Thymus (tissue), 14 donors: ENCODE measurements around the gene FIZ1. TPM values are rescaled to one million over a fixed set of nuclear protein-coding genes. Genes with fewer than 3 reads are reported as not detected.

Experiments used
- DNase-seq, 9 donors: peaks; one replicate each; pipeline ENCODE4 v3.0.0-alpha.2; 2013; ENCODE audit warnings: low spot score in 9 of 9, low read depth in 6 of 9, missing footprints in 1 of 9
- H3K27ac ChIP-seq, 2 donors: one replicate each; pipeline ENCODE4 v1.5.1; 2013; ENCODE audit warnings: control low read depth in 1 of 2, low read depth in 1 of 2, low read length in 1 of 2, mild to moderate bottlenecking in 1 of 2, moderate library complexity in 1 of 2
- H3K27me3 ChIP-seq, 2 donors: one replicate each; pipeline ENCODE4 v1.5.1; 2013; ENCODE audit warnings: low read length in 1 of 2; ENCODE audit not compliant: control insufficient read depth in 2 of 2, insufficient read depth in 1 of 2
- H3K36me3 ChIP-seq, 2 donors: one replicate each; pipeline ENCODE4 v1.5.1; 2013; ENCODE audit warnings: low read length in 1 of 2, mild to moderate bottlenecking in 1 of 2, moderate library complexity in 1 of 2; ENCODE audit not compliant: control insufficient read depth in 2 of 2, insufficient read depth in 2 of 2
- H3K4me1 ChIP-seq, 2 donors: one replicate each; pipeline ENCODE4 v1.5.1; 2013; ENCODE audit warnings: low read length in 2 of 2; ENCODE audit not compliant: control insufficient read depth in 2 of 2, insufficient read depth in 2 of 2
- H3K4me3 ChIP-seq, 2 donors: one replicate each; pipeline ENCODE4 v1.5.1; 2013; ENCODE audit warnings: low read length in 2 of 2, control low read depth in 1 of 2, mild to moderate bottlenecking in 1 of 2
- H3K9me3 ChIP-seq, 2 donors: one replicate each; pipeline ENCODE4 v1.5.1; 2013; ENCODE audit warnings: low read length in 1 of 2, mild to moderate bottlenecking in 1 of 2; ENCODE audit not compliant: control insufficient read depth in 2 of 2, insufficient read depth in 1 of 2
- WGBS: extraction: QIAGEN DNeasy Blood & Tissue Kit; methylation state at CpG from one replicate; pipeline ENCODE4 v1.1.7; 2013; 5-methylcytosine and 5-hydroxymethylcytosine counted together
- long read RNA-seq, 10 donors: transcript quantifications; one replicate each; lab custom pipeline, GENCODE V29; 2026
- polyA plus RNA-seq: library from polyadenylated mRNA; stranded (reverse); fragments of 200-250 nt; gene quantifications from one replicate; pipeline ENCODE4 v1.2.3, GENCODE V29; 2013
- total RNA-seq: library from RNA; stranded (reverse); fragments of 120-200 nt; gene quantifications from one replicate; pipeline ENCODE4 v1.2.4, GENCODE V29; 2013
- donor health status: healthy.

Gene FIZ1
- 4.6 TPM for total RNA-seq
- 11.9 TPM for polyA plus RNA-seq
- long read RNA-seq, donor 1, partial matches to known transcripts, result 5 of 5 reads
- long read RNA-seq, donor 1, other reads (novel, unspliced or antisense), result 0 of 5 reads
- long read RNA-seq, donor 2, full-length matches to known transcripts, result 6 of 56 reads
- long read RNA-seq, donor 2, partial matches to known transcripts, result 50 of 56 reads
- long read RNA-seq, donor 2, other reads (novel, unspliced or antisense), result 0 of 56 reads
- long read RNA-seq, donor 3, full-length matches to known transcripts, result 7 of 12 reads
- long read RNA-seq, donor 3, partial matches to known transcripts, result 5 of 12 reads
- long read RNA-seq, donor 3, other reads (novel, unspliced or antisense), result 0 of 12 reads
- long read RNA-seq, donor 4, full-length matches to known transcripts, result 1 of 1 reads
- long read RNA-seq, donor 4, partial matches to known transcripts, result 0 of 1 reads
- long read RNA-seq, donor 4, other reads (novel, unspliced or antisense), result 0 of 1 reads
- long read RNA-seq, donor 5, full-length matches to known transcripts, result 4 of 150 reads
- long read RNA-seq, donor 5, partial matches to known transcripts, result 111 of 150 reads
- long read RNA-seq, donor 5, other reads (novel, unspliced or antisense), result 35 of 150 reads
- long read RNA-seq, donor 6, partial matches to known transcripts, result 9 of 12 reads
- long read RNA-seq, donor 6, other reads (novel, unspliced or antisense), result 0 of 12 reads
- long read RNA-seq, donor 7, partial matches to known transcripts, result 11 of 26 reads
- long read RNA-seq, donor 7, other reads (novel, unspliced or antisense), result 14 of 26 reads
- long read RNA-seq, donor 8, full-length matches to known transcripts, result 2 of 2 reads
- long read RNA-seq, donor 8, partial matches to known transcripts, result 0 of 2 reads
- long read RNA-seq, donor 8, other reads (novel, unspliced or antisense), result 0 of 2 reads
- long read RNA-seq, donor 9, full-length matches to known transcripts, result 2 of 2 reads
- long read RNA-seq, donor 9, partial matches to known transcripts, result 0 of 2 reads
- long read RNA-seq, donor 9, other reads (novel, unspliced or antisense), result 0 of 2 reads
- long read RNA-seq, donor 10, partial matches to known transcripts, result 19 of 21 reads
- long read RNA-seq, donor 10, other reads (novel, unspliced or antisense), result 0 of 21 reads

GRCh38 chr19:55599468-55599841 is at the start of gene FIZ1:
Gene FIZ1, minus strand, starts transcription at chr19:55599517. Its CDS starts 1,652 bp downstream, at chr19:55597865.
- Histone ChIP-seq H3K4me1 (peaks cover 8 to 29% of the 10 kb centered on the region in 2 donors), H3K4me3 (peak within 1 kb of the TSS; percentile 75 to 92), H3K27ac (peak within 1 kb of the TSS; percentile 95 to 100), H3K27me3 (no peaks in the 10 kb centered on the region), H3K36me3 (peaks cover 25 to 28% of the 10 kb centered on the region in 2 donors), H3K9me3 (peaks cover 1 to 7% of the 10 kb centered on the region in 2 donors)
- WGBS, result 0% methylated on average over 23 of the region's 23 CpGs
- DNase-seq, result peak; percentile 96 to 100 (median 99)

GRCh38 chr19:55648585-55649267 is 49.4 kb upstream of the FIZ1 start:
- 43% methylated on average over 25 of the region's 25 CpGs for WGBS

GRCh38 chr19:55647732-55648584 is 48.6 kb upstream of the FIZ1 start, which contains the start of gene CCDC106:
Gene CCDC106, plus strand, starts transcription at chr19:55648212. Its CDS starts 835 bp downstream, at chr19:55649047.
- Histone ChIP-seq H3K27ac (peak within 1 kb of the TSS; percentile 62 to 73), H3K4me1 (peaks cover 22 to 42% of the 10 kb centered on the region in 2 donors), H3K36me3 (peaks cover 12 to 14% of the 10 kb centered on the region in 2 donors), H3K9me3 (peaks cover 0 to 4% of the 10 kb centered on the region in 2 donors), H3K27me3 (peaks cover 0 to 3% of the 10 kb centered on the region in 2 donors), H3K4me3 (peak within 1 kb of the TSS; percentile 57 to 73)
- peak in 2 of 9 donors; percentile 60 to 82 for DNase-seq
- 1% methylated on average over 87 of the region's 87 CpGs for WGBS

More at GRCh38 chr19:55648585-55649267, 49.4 kb upstream of the FIZ1 start:
- H3K36me3 ChIP-seq, result peaks cover 12 to 14% of the 10 kb centered on the region in 2 donors
- H3K4me3 ChIP-seq, result peak overlapping the region; percentile 57 to 73
- peaks cover 19 to 41% of the 10 kb centered on the region in 2 donors for H3K4me1 ChIP-seq
- peak overlapping the region in 1 of 2 donors; percentile 62 for H3K27ac ChIP-seq
- no peaks in the 10 kb centered on the region for H3K9me3 ChIP-seq
- no peaks in the 10 kb centered on the region for H3K27me3 ChIP-seq
- no peak for DNase-seq

GRCh38 chr19:55646889-55647731 is 47.8 kb upstream of the FIZ1 start:
- peaks cover 0 to 4% of the 10 kb centered on the region in 2 donors for H3K9me3 ChIP-seq
- peak overlapping the region; percentile 49 to 61 for H3K27ac ChIP-seq
- DNase-seq, result no peak
- peaks cover 0 to 12% of the 10 kb centered on the region in 2 donors for H3K27me3 ChIP-seq
- H3K4me1 ChIP-seq, result peaks cover 30 to 48% of the 10 kb centered on the region in 2 donors
- H3K4me3 ChIP-seq, result peak overlapping the region; percentile 57 to 73
- peaks cover 12 to 13% of the 10 kb centered on the region in 2 donors for H3K36me3 ChIP-seq
- 63% methylated on average over 14 of the region's 14 CpGs for WGBS

- Histone ChIP-seq H3K27me3 (peaks cover 0 to 16% of the 10 kb centered on the region in 2 donors), H3K27ac (no peak overlapping the region), H3K9me3 (peaks cover 0 to 6% of the 10 kb centered on the region in 2 donors), H3K36me3 (peaks cover 11 to 12% of the 10 kb centered on the region in 2 donors), H3K4me3 (no peak overlapping the region), H3K4me1 (peaks cover 31 to 58% of the 10 kb centered on the region in 2 donors)
- 96% methylated on average over 5 of the region's 5 CpGs for WGBS
- DNase-seq, result no peak
Measured at GRCh38 chr19:55645512-55645881, 46.2 kb upstream of the FIZ1 start.

- Histone ChIP-seq H3K4me1 (peaks cover 33 to 63% of the 10 kb centered on the region in 2 donors), H3K27me3 (peaks cover 0 to 16% of the 10 kb centered on the region in 2 donors), H3K9me3 (peaks cover 0 to 11% of the 10 kb centered on the region in 2 donors), H3K4me3 (no peak overlapping the region), H3K36me3 (peaks cover 11 to 12% of the 10 kb centered on the region in 2 donors), H3K27ac (no peak overlapping the region)
- 96% methylated on average over 28 of the region's 28 CpGs for WGBS
- DNase-seq, result no peak
Measured at GRCh38 chr19:55644842-55645511, 45.7 kb upstream of the FIZ1 start.
